Suppressor macrophage treated with lipopolysaccharide for 4 hours (primary cell): ENCODE data around the gene ST6GALNAC2.
A peak's percentile ranks its signal among the peaks of the same experiment; 100 is the strongest.

Source experiments
- DNase-seq: peaks from one replicate; pipeline ENCODE4 v3.0.0-alpha.2; 2020

Gene ST6GALNAC2

GRCh38 chr17:76550712-76551615 is 34.7 kb downstream of the ST6GALNAC2 start:
- peak; percentile 75 for DNase-seq

- no peak for DNase-seq
Measured at GRCh38 chr17:76549539-76549938, 36.1 kb downstream of the ST6GALNAC2 start.

GRCh38 chr17:76549215-76549518 is 36.5 kb downstream of the ST6GALNAC2 start:
- no peak for DNase-seq

- no peak for DNase-seq
Measured at GRCh38 chr17:76548378-76549214, 37.1 kb downstream of the ST6GALNAC2 start.

- no peak for DNase-seq
Measured at GRCh38 chr17:76547642-76548202, 37.9 kb downstream of the ST6GALNAC2 start.

GRCh38 chr17:76547183-76547641 is 38.4 kb downstream of the ST6GALNAC2 start:
- peak; percentile 81 for DNase-seq

- no peak for DNase-seq
Measured at GRCh38 chr17:76546556-76547182, 39.0 kb downstream of the ST6GALNAC2 start.

- no peak for DNase-seq
Measured at GRCh38 chr17:76545918-76546555, 39.6 kb downstream of the ST6GALNAC2 start.

- DNase-seq = no peak
Measured at GRCh38 chr17:76544546-76545365, 40.9 kb downstream of the ST6GALNAC2 start.

- DNase-seq = no peak
Measured at GRCh38 chr17:76543826-76544545, 41.7 kb downstream of the ST6GALNAC2 start.

- no peak for DNase-seq
Measured at GRCh38 chr17:76543482-76543825, 42.2 kb downstream of the ST6GALNAC2 start.

GRCh38 chr17:76542984-76543383 is 42.7 kb downstream of the ST6GALNAC2 start:
- DNase-seq = no peak

GRCh38 chr17:76542566-76542971 is 43.1 kb downstream of the ST6GALNAC2 start:
- no peak for DNase-seq

- DNase-seq = no peak
Measured at GRCh38 chr17:76541739-76542454, 43.8 kb downstream of the ST6GALNAC2 start.

GRCh38 chr17:76540381-76541300 is 45.0 kb downstream of the ST6GALNAC2 start:
- peak; percentile 89 for DNase-seq

GRCh38 chr17:76539631-76540271 is 45.9 kb downstream of the ST6GALNAC2 start, which contains the start of gene PRCD:
Gene PRCD, plus strand, starts transcription at chr17:76540044. Its CDS starts 98 bp downstream, at chr17:76540142.
- DNase-seq = no peak

- DNase-seq = no peak
Measured at GRCh38 chr17:76538941-76539570, 46.6 kb downstream of the ST6GALNAC2 start.
